GM10248 (cell line): ENCODE measurements around the gene RNLS.
"Not testable (repeated sequence)": the region's sequence is repeated elsewhere in the genome, so short reads cannot be mapped to it uniquely, and the experiment has no call there.

Experiments used
- CTCF ChIA-PET: fragments of 300-600 bp; sonication (Branson Sonifier 250); formaldehyde crosslinking; extraction: SDS; loops from one replicate; lab custom pipeline; 2021; ENCODE audit warnings: antibody characterized with exemption; lab: Yijun Ruan, JAX
- POLR2A ChIA-PET: fragments of 350-650 bp; sonication (Branson Sonifier 250); formaldehyde crosslinking; extraction: SDS; loops from one replicate; lab custom pipeline; 2020; ENCODE audit warnings: antibody characterized with exemption; lab: Yijun Ruan, JAX
- DNase-seq: peaks from one replicate; pipeline ENCODE4 v3.0.0; 2012; ENCODE audit errors: extremely low spot score
- TF ChIP-seq, protein P1 (sequence below): IDR thresholded peaks from 2 replicates; pipeline ENCODE4 v1.5.1; 2012; ENCODE audit warnings: mild to moderate bottlenecking, low read depth; ENCODE audit errors: extremely low read depth, missing control alignments, control extremely low read depth

The RNLS gene

DNA sequence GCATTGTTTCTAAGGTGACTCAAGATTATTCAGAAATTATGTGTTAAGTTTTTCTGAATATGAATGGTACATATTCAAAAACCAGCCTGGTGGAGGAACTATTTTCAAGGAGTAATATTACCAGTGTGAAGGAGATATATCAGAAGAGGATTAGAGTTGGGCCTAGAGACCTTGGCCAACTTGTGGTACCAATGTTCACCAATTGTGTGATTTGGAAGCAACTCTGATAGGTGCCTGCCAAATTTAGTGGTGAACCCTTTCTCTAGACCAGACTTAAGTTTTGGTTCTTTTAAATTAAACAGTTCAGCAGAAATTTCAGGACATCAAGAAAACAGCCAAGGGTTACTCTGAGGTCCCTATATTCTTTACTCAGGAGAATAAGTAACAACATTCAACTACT, 88.6 kb downstream of the RNLS start:
- POLR2A ChIA-PET, result no interaction called here
- no peak for DNase-seq
- CTCF ChIA-PET, result interaction anchor here (1.0 kb wide), 1 partner anchor 60 kb away, joined by 3 read pairs; no protein-coding TSS in a partner anchor
- TF ChIP-seq, protein P1, sequence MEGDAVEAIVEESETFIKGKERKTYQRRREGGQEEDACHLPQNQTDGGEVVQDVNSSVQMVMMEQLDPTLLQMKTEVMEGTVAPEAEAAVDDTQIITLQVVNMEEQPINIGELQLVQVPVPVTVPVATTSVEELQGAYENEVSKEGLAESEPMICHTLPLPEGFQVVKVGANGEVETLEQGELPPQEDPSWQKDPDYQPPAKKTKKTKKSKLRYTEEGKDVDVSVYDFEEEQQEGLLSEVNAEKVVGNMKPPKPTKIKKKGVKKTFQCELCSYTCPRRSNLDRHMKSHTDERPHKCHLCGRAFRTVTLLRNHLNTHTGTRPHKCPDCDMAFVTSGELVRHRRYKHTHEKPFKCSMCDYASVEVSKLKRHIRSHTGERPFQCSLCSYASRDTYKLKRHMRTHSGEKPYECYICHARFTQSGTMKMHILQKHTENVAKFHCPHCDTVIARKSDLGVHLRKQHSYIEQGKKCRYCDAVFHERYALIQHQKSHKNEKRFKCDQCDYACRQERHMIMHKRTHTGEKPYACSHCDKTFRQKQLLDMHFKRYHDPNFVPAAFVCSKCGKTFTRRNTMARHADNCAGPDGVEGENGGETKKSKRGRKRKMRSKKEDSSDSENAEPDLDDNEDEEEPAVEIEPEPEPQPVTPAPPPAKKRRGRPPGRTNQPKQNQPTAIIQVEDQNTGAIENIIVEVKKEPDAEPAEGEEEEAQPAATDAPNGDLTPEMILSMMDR, result no peak

GRCh38 chr10:88493691-88494483, 89.2 kb downstream of the RNLS start:
- TF ChIP-seq, protein P1, result no peak
- CTCF ChIA-PET, result interaction anchor here (1.0 to 1.1 kb wide), 2 partner anchors 27 to 60 kb away, joined by 3 read pairs; no protein-coding TSS in a partner anchor

GRCh38 chr10:88491314-88491713, 91.8 kb downstream of the RNLS start:
- ChIA-PET CTCF (interaction anchor here (0.8 to 1.2 kb wide), 2 partner anchors 9 to 12 kb away, joined by 3 to 4 read pairs; no protein-coding TSS in a partner anchor), POLR2A (no interaction called here)
- TF ChIP-seq, protein P1, result no peak
- DNase-seq, result no peak

More at GRCh38 chr10:88493691-88494483, 89.2 kb downstream of the RNLS start:
- no peak for DNase-seq
- POLR2A ChIA-PET, result no interaction called here

GRCh38 chr10:88490231-88490980, 92.7 kb downstream of the RNLS start:
- TF ChIP-seq, protein P1, result no peak
- ChIA-PET CTCF (interaction anchor here (1.4 kb wide), 1 partner anchor 9 kb away, joined by 6 read pairs; no protein-coding TSS in a partner anchor), POLR2A (no interaction called here)
- no peak for DNase-seq

DNA sequence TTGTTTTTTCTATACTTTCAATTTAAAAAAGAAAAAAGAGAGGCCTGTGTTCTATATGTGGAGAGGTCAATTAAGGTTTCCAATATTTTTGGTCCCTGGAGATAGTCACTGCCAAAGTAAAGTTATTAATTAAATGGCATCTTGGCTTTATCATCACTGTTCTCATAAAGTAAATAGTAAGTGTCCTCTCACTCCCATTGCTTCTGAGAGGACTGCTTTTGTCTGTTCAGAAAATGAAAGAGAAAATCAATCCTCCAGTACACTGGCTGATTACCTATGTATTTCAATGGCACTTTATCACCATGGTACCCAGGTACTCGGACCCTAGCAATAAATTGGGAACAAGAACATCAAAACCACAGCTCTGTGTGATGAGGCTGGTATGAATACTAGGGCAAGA, 94.0 kb downstream of the RNLS start:
- DNase-seq, result peak; percentile 3
- ChIA-PET CTCF (interaction anchor here (0.7 kb wide), 1 partner anchor 30 kb away, joined by 3 read pairs; no protein-coding TSS in a partner anchor), POLR2A (no interaction called here)
- TF ChIP-seq, protein P1, result no peak

- POLR2A ChIA-PET, CTCF ChIA-PET, DNase-seq: not testable (repeated sequence)
These were observed 96.3 kb downstream of the RNLS start for GRCh38 chr10:88486816-88487215.
